ENCODE data around the gene KDM7A. TPM values are rescaled to one million over a fixed set of nuclear protein-coding genes. Genes with fewer than 3 reads are reported as not detected.

KDM7A gene
- total RNA-seq, 1 experiment from 2014 or later = 6.6 TPM

DNA sequence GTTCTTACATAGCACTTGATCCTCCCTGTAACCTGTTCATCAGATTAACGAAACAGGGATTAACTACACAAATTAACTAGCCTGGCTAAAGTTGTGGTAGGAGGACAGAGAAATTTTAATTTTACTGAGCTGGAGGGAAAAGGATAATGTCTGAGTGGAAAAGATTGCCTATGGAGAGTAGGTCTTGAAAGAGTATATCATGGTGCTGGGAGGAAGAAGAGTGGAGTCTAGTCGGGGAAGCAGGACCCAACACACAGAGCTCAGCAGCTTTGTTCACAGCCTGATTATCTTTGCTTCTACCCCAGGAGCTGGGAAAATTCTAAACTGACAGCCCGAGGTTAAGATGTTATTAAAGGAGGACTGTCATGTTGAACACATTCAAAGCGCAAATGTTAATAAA is 6.1 kb upstream of the KDM7A start:
- no peaks in the 10 kb centered on the region for H3K23me2 ChIP-seq (ENCODE audit: insufficient read length, low read depth, low read length, poor library complexity, severe bottlenecking)
- no peak overlapping the region for H2BK12ac ChIP-seq (ENCODE audit: insufficient read length, low read depth, low read length)
- H3K36me3 Mint-ChIP-seq (ENCODE audit: insufficient read depth in 1 of 3, low read depth in 3 of 3) = peaks cover 0 to 8% (median 4%) of the 10 kb centered on the region in 3 experiments; a peak in 4 of 7 replicates
- H3K27me3 Mint-ChIP-seq (ENCODE audit: low read depth) = peaks cover 48% of the 10 kb centered on the region
- no peaks in the 10 kb centered on the region for H4K20me1 ChIP-seq (ENCODE audit: control insufficient read depth, insufficient read depth, insufficient read length)
- H4K5ac ChIP-seq (ENCODE audit: insufficient read length, low read depth, low read length) = no peak overlapping the region
- no peaks in the 10 kb centered on the region for H3K79me2 ChIP-seq (ENCODE audit: insufficient read depth, low read length)
- H3K56ac ChIP-seq (ENCODE audit: insufficient read length, low read depth, low read length) = no peak overlapping the region
- no peak overlapping the region for H3K14ac ChIP-seq (ENCODE audit: insufficient read depth, low read length)
- no peak overlapping the region for H3K27ac ChIP-seq (ENCODE audit: insufficient read length, low read depth, low read length)
- H2AFZ ChIP-seq (ENCODE audit: low read length) = no peak overlapping the region
- H3K4me3 Mint-ChIP-seq = no peak overlapping the region
- no peak overlapping the region for H2BK120ac ChIP-seq (ENCODE audit: low read depth, low read length, poor library complexity, severe bottlenecking)
- no CpG with 5 or more reads among the region's 4 CpGs for WGBS (ENCODE audit: extremely low coverage, insufficient read length, low lambda C conversion rate)
- no peak overlapping the region for H3K27ac Mint-ChIP-seq
- TF ChIP-seq, protein P1, sequence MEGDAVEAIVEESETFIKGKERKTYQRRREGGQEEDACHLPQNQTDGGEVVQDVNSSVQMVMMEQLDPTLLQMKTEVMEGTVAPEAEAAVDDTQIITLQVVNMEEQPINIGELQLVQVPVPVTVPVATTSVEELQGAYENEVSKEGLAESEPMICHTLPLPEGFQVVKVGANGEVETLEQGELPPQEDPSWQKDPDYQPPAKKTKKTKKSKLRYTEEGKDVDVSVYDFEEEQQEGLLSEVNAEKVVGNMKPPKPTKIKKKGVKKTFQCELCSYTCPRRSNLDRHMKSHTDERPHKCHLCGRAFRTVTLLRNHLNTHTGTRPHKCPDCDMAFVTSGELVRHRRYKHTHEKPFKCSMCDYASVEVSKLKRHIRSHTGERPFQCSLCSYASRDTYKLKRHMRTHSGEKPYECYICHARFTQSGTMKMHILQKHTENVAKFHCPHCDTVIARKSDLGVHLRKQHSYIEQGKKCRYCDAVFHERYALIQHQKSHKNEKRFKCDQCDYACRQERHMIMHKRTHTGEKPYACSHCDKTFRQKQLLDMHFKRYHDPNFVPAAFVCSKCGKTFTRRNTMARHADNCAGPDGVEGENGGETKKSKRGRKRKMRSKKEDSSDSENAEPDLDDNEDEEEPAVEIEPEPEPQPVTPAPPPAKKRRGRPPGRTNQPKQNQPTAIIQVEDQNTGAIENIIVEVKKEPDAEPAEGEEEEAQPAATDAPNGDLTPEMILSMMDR (conservative IDR thresholded peaks at IDR 0.05) = no peak
- no peaks in the 10 kb centered on the region for H3K4me1 ChIP-seq (ENCODE audit: insufficient read depth, low read length)
- H4K91ac ChIP-seq (ENCODE audit: insufficient read length, low read depth, low read length) = no peak overlapping the region
- H3K79me1 ChIP-seq (ENCODE audit: insufficient read depth, low read depth, low read length, poor library complexity, severe bottlenecking) = no peaks in the 10 kb centered on the region
- H3K4me2 ChIP-seq (ENCODE audit: insufficient read depth, insufficient read length, low read length) = no peak overlapping the region
- no peak overlapping the region for H3K4ac ChIP-seq (ENCODE audit: low read depth, low read length)
- H3K23ac ChIP-seq (ENCODE audit: insufficient read length, low read depth, low read length) = no peak overlapping the region
- no peak for DNase-seq
- peaks cover 7% of the 10 kb centered on the region; the same call in 1 of the 2 replicates for H3K27me3 ChIP-seq (ENCODE audit: insufficient read depth, low read length)
- no peaks in the 10 kb centered on the region for H3K9me3 ChIP-seq (ENCODE audit: control insufficient read depth, low read depth, low read length)
- no peak overlapping the region for H3K9ac ChIP-seq (ENCODE audit: extremely low read depth, insufficient read length, low read length)
- H4K8ac ChIP-seq (replicated peaks; ENCODE audit: insufficient read length, low read depth, low read length) = no peak overlapping the region
- H2BK15ac ChIP-seq (ENCODE audit: low read depth, low read length) = no peak overlapping the region
- H3K9me3 Mint-ChIP-seq = peaks cover 4 to 10% of the 10 kb centered on the region in 2 experiments; a peak in 4 of 5 replicates
- H2BK20ac ChIP-seq (ENCODE audit: low read depth, low read length, poor library complexity, severe bottlenecking) = no peak overlapping the region
- no peak overlapping the region for H2BK5ac ChIP-seq (ENCODE audit: insufficient read length, low read length)
- H3K4me1 Mint-ChIP-seq = peaks cover 0 to 4% of the 10 kb centered on the region in 2 experiments; a peak in 2 of 4 replicates
- H3K18ac ChIP-seq (ENCODE audit: insufficient read length, low read depth, low read length) = no peak overlapping the region
- no peak overlapping the region for H2AK5ac ChIP-seq (ENCODE audit: insufficient read length, low read length)
- H3T11ph ChIP-seq (ENCODE audit: low read length) = no peak overlapping the region

Data from H9 (cell line).